GM18502 (cell line): Measurements from ENCODE around the gene FKBP14.

Experiments
- ATAC-seq: cut with Tn5 transposase; IDR thresholded peaks from one replicate; pipeline ENCODE4 v1.9.1; 2021; ENCODE audit warnings: mild to moderate bottlenecking; ENCODE audit not compliant: unreplicated experiment, poor library complexity

FKBP14 gene

DNA sequence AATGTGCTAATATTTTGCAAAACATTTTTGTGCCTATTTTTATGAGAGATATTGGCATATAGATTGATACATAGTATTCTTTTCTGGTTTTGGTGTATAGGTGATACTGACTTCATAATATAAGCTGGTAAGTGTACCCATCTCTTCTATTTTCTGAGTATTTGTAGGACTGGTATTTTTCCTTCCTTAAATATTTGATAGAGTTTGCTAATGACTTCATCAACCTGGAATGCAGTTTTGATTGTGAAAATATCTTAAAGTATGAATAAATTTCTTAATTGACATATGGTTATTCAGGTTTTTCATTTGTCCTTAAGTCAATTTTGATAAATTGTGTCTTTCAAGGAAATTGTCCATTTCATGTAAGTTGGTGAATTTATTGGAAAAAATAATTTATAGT is 30.9 kb downstream of the FKBP14 start:
- ATAC-seq, result no peak

DNA sequence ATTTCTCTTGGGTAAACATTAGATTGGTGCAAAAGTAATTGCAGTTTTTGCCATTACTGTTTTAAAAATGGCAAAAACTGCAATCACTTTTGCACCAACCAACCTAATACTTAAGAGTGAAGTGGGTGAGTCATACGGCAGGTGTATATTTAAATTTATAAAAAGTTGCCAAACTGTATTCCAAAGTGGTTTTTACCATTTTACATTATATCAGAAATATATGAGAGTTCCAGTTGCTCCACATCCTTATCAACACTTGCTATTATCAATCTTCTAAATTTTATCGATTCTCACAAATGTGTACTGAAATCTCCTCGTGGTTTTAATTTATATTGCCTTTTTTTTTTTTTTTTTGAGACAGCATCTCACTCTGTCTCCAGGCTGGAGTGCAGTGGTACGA is 33.4 kb downstream of the FKBP14 start:
- ATAC-seq, result no peak

DNA sequence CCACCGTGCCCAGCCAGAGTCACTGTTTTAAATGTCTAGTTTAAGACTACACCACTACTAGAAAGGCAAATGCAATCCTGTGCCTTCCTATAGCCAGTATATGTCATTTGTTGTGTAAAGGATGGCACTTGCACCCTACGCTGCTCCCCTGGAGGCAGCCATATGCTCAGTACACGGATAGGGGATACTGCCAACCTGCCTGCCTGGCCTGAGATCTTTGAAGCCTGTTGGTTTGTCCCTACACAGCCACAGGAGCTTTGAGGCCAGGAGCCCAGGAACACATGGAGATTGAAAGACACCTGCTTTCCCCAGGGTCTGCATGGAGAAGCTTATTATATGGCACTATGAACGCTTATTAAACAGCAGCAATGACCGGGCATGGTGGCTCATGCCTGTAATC is 34.6 kb downstream of the FKBP14 start:
- ATAC-seq, result no peak

DNA sequence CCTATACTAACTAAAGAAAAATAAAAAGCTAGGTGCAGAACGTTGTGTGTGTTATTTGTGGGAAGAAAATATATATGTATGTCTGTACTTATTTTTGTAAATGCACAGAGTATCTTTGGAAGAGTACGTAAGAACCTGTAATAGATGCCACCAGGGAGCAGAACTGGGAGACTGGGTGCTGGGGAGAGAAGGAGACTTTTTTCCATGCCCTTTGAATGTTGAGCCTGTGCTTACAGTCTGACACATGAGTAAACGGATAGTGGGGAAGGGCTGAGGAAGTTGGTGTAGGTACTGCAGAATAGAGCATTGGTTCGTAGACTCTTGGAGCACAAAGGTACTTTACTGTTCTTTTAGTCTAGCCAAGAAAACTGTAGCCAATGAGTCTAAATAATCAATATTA is 35.6 kb downstream of the FKBP14 start:
- no peak for ATAC-seq

DNA sequence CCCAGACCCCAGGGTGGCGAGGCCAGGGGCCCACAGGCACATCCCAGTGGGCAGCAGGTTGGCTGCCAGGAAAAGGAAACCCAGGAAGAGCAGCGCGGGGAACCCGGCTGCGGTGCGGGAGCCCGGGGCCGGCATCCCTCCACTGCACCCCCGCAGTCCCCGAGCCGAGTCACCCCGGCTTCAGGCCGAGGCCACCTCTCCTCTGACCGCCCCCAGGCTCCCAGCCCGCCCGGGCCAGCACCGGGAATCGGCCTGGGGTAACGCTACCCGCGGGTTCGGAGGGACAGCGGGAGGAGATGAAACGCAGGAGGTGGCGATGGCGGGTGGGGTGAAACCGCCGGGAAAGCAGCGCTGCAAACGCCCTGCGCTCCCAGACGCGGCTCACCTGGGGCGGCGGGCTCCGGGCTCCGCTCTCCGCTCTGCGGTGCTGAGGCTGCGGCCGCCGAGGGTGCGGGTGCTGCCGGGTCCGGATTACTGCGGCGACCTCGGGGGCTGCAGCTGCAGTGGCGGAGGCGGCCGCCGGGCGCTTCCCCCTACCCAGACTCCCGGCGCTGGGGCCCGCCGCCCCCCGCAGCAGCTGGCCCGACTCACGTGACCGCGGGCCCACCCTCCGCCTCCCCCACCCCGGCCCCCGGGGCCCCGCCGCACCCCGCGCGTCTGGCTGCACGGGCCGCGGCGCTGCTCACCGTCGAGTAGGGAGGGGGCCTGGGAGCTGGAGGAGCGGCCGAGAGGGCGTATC is 37.1 kb downstream of the FKBP14 start, which contains the start of gene SCRN1:
TSS of gene SCRN1 (minus strand) at position 545 of the 739 bp plus-strand sequence. CDS start 20,734 bp downstream, outside the sequence.
- peak; percentile 42 for ATAC-seq

DNA sequence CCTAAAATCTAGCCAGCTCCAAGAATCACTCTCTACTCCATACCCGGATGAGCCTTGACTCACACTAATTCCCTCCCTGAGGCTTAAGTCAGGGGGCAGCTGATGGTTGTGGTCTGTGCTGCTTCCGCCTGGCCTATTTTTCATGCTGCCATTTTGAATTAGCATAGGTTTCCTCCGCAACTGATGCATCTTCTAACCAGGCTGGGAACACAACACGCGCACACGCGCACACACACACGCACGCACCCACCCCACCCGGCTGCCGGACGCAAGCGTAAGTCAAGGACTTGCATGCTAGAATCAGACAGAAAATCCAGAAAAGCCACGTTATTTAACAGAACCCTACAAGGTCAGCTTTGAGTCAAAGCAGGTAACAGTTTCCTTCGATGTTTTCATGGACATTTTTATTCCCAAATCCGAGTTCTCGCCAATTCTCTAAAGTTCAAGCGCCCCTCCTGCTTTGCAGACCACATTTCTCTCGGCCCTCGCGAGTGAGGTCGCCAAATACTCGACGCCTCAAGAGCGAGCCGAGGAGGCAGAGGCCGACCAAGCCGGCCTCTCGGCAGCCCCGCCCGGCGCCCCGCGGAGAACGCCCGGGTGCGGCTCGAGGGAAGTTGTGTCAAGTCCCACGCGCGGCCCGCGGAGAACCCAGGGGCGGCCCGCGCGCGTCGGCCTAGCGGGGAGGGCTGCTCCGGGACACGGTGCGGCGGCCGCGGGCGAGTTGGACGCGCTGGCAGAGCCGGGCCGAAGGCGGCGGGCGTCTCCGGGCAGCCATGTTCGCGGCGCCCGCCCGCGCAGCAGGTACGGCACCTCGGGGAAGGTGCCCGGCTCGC is 37.9 kb downstream of the FKBP14 start:
- peak; percentile 45 for ATAC-seq

DNA sequence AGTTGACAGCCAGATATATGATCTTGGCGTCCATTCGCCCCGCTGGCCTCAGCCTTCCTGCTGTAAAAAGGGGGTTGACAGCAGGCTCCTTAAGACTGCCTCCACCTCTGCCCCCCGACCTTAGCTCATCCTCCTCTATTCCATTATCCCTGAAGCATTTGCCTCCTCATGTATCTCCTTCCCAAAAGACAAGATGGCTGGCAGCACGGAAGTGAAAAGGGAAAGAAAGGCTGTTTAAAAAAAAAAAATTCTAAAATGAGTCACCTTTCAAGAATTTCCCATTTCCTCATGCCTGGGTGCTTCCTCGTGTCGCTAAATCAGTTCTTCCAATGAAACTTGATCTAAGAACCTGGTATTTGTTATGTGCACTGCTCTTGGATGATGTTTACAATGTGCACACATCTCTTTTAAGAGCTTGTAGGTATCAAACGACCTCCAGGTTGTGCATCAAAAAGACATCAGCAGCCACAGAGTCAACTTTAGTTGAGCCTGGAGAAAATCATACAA is 38.6 kb downstream of the FKBP14 start:
- ATAC-seq, result no peak

DNA sequence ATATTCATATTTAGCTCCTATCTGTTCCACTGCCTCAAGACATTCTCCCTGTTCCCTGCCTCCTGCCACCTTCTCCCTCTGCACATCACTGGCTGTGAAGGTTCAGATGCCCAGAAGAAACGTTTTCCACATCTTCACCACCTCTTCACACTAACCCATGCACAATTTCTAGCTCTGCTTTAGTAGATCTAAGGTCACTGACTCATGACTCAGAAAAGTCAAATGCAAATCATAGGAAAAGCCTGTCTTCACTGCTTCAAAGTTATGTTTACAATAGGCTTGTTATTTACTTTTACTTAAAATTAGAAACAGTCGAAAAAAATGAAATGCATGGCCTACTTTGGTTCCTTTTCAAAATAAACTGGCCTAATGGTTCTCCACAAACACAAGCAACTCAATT is 39.4 kb downstream of the FKBP14 start:
- no peak for ATAC-seq

DNA sequence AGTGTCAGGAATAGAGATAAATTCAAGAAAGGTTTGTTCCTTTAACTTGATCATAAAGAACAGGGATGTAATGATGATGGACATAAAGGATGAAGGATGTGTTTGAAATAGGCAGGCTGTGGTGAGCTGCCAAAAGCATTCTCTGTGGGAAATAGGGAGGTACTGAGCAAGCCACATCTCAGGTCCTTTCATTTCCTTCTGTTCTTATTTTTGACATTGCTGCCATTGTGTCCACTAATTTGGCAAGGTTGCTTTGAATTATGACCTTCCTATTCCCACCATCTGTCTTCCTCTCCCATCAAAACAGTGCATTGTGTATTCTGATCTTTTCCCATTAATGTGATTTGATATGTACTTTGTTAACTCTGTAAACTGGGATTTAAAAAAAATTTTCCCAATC is 46.4 kb downstream of the FKBP14 start:
- no peak for ATAC-seq

DNA sequence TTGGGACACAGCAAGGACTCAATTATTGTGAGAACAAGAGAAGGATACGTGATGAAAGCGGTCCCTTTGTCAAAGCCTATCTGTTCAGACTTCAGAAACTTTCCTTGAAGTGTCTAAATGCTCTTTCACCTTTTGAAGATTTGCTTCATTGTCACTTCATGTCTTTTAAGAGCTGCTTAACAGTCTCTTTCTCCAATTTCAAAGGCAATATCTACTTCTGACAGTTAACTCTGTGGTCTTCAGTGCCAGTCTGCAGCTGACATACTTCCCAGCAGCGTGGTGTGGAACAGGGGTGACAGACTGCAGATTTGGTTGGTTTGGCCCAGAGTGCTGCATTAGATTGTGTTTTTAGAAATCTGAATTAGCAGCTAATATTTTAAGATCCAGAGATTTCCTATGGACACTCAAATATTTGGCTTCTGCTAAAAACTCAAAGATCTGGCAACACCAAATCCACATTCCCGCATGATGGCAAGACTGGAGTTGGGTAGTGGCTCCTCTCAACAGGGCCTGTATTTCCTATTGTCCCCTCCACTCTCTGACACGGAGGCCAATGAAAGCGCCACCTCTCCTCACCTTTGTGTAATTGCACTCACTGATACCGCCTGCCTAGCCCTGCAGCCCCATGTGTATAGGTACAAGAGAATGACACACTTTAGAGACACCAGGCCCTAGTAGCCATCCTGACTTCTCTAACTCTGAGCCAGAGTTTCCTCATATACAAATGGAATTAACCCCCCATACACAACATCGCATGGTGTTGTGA is 48.4 kb downstream of the FKBP14 start:
- no peak for ATAC-seq

DNA sequence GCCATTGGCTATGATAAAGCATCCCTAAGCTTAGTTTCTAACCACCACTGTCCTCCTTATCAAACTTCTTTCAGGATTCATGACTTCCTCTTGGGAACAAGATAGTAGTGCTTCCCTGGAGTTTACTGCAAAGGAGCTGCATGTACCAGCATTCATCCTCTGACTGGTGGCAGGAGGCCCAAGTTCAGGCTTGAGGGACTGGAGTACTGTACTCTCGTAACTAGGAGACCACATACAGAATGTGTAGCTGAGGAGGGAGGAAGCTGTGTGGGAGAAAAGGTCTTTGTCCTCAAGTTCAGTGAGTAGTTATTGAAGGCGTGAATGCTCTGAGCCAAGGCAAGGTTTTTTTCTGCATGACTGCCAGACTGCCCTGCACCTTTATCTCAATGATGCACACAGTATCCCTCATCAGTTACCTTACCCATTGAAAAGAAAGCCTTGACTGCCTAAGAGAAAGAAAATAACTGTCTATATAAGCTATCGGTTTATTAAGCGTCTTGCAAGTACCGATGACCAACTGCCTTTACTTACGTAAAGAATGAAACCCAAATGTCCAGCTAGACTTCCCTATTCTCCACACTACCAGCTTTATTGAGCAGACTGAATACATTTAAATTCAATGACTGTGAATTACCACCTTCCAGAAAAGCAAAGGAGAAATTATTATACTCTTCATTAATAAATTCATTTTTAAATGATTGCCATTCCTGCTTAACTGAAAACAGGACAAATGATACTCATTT is 49.7 kb downstream of the FKBP14 start:
- no peak for ATAC-seq

DNA sequence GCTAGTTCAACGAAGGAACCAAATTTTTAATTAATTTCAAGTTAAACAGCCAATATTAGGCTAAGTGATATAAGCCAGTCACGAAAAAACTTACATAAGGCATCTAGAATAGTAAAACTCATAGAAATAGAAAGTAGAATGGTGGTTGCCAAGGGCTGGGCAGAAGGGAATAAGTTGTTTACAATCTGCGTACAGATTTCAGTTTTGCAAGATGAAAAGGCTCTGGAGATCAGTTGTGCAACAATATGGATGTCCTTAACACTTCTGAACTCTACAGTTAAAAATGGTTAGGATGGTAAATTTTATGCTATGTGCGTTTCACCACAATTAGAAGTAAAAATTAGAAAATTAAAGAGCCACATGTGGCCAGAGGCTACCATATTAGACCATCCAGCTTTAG is 50.2 kb downstream of the FKBP14 start:
- no peak for ATAC-seq

DNA sequence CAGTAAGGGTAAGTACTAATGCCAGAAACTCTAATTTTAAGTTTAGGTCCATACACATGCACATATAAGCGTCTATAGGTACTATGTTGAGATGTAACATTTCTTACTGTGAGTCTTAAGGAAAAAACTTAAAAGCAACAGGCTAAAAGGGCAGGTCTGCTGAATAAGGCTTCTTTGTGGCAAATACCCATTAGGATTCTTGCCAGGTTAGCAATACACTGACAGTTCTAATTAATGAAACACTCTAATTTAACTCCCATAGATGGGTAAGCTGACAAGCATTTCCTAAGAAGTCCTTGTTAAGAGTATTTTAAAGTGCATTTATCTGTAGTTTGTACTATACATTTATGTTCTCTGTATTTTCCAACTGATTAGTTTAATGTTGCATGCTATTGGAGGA is 50.9 kb downstream of the FKBP14 start:
- no peak for ATAC-seq

DNA sequence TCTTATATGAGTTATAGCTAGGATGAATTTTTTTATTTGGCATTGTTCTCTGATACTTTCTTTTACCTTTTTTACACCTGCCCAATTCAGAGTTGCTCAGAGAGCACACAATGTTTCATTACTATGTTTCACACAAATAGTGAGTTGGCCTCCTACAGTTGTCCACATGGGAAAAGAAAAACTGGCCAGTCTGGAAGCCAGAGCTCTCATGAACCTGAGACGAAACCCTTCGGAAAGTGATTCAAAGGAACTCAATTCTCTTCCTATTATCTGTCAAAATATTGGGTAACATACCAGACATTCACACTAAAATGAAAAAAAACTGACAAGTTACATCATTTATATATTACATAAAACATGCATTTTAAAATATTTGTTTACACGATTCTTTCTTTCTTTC is 52.2 kb downstream of the FKBP14 start:
- no peak for ATAC-seq

DNA sequence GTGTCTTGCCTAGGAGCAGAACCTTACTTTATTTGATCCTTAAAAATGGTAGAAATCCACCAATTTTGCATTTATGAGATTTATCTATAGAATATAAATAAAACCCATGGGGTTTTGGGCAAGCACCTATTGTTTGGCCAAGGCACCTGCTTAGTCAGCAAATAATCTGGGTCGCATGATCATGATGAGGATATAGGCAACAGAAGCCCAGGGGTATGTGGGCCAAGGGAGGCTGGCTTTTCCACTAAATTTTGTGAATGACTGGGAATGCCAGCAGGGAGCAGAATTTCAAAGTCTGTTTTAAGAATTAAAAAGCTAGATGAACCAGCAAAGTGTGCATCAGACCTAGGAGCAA is 54.2 kb downstream of the FKBP14 start:
- ATAC-seq, result no peak

DNA sequence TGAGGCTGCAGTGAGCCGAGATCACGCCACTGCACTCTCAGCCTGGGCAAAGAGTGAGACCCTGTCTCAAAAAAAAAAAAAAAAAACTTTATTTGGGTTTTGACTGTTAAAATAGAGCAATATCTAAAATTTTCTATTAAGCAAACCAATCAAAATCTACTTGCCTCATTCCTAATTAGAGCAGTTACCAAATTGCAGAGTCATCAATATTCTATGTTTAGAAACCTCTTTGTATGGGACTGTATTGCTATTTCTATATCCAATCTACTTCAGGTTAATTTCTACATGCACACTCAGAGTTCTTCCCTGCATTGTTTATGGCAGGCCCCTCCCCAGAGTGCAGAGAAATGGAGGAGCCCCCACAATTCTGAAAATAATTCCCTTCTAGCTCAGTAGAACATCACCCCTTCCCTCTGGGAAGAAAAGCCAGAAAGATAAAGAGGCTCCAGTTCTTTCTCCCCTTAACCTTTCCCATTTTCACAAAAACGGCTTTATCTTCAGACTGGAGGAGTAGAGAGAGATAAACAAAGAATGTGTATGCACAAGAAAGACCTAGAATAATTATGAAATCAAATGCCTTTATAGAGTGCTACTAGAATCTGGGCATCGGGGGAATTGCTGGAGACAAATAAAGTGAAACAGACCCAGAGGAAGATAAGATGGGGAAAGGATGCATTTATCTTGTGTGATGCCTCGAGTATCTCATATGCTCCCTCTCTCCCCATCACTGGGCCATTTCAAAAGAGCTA is 54.8 kb downstream of the FKBP14 start:
- no peak for ATAC-seq

DNA sequence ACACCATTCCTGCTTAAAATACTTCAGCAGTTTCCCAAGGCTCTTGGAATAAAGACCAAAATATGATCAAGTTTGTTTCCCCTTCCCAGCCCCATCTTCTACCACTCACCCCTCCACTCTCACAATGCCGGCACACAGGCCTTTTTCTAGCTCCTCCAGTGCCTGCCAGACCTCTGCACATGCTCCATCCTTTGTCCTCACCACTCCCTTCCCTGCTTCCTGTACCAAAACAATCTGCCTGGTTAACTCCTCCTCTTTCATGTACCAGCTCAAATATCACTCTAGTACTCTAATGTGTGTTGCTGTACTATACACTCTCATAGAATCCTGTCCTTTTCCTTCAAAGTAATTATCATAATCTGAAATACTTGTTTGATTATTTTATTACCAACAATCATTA is 56.3 kb downstream of the FKBP14 start:
- no peak for ATAC-seq

DNA sequence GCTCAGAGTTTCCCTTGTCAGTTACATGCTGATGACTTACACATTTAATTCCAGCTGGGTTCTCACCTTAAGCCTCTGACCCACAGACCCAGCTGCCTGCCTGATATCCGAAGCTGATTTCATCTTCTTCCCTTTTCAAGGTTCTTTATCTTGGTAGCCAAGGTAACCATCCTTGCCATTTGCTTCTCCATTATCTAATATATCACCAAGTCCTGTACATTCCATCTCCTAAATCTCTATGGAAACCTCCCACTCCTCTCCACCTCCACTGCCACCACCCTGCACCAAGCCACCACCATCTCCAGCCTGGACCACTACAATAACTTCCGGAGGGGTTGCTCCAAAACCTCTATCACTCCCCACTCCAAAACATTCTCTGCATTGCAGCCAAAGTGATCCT is 56.8 kb downstream of the FKBP14 start:
- ATAC-seq, result no peak

DNA sequence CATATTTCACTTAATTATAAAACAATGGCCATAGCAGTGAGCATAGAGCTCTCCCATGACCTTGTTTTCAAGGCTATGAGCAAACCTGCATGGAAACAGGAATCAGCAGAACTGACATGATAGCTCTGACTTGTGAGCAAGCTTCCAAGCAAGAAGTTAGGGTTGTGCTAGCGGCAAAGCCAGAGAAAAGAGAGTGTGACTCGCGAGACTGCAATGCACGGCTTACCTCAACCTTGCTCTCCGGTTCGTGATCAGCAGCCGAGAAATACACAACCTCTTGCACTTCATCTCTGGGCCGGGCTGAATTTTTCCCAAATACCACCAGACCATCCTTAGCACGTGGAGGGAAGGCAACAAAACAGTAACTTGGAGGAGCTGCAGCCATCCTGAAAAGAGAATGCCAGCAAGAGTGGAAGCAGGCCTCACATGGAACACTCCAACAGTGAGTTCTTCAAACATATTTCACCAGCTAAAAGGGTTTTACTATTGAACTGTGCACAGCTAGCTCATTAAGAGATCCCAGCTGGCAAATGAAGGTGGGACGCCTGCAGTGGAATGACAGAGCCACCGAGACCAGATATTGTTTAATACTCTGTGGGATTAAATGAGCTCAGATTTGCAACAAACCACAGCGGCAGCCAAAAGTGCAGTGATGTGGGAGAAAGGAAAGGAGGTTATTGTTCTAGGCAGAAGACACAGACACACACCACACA is 57.7 kb downstream of the FKBP14 start:
- no peak for ATAC-seq
